ENCODE measurements around the gene AGER. TPM values are rescaled to one million over a fixed set of nuclear protein-coding genes. Genes with fewer than 3 reads are reported as not detected.
"Not testable (repeated sequence)": the region's sequence is repeated elsewhere in the genome, so short reads cannot be mapped to it uniquely, and the experiment has no call there.

AGER gene
- total and polyA plus RNA-seq, 9 of the 15 experiments (the other 6 are each of a cell fraction or from before 2014, with no cell fraction given), result 1.2 to 11.5 (median 4.1) TPM

DNA sequence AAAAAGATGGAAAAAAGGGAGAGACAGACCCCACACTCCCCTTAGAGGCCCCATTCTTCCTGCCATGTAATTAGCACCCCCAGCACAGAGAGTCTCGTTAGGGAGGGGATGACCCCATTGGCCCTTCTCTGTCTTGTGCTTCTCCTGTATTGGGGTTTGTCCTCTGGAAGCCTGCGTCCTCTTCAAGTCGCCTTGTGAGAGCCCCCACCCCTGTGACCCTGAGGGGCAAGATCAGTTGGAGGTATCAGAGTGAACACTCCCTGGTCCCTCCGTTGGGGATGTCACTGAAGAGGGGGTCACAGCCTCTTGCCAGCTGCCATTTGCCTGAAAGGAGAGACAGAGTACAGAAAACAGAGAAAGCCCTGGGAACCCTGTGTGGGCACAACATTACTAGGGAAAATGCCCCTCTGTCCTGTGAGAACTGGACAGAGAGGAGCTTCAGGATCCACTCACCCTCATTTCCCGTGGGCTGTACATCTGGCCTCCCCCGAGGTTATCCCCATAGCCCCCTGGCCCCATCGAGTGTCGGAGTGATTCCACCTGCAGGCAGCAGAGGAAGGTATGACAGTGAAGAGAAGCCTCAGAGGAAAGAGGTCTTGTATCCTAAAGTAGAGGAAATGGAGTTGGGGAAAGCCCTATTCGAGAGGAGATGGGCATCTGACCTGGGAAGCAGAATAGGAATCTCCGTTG is 2.2 kb upstream of the AGER start:
- H2AFZ ChIP-seq (ENCODE audit: low read depth, low read length); DNase-seq (ENCODE audit: extremely low read depth in 1 of 4, low spot score in 3 of 4); H3K27me3 ChIP-seq (ENCODE audit: control insufficient read depth in 2 of 2, insufficient read depth in 2 of 2, low read length in 2 of 2); BruUV-seq (replicated peaks); in situ Hi-C loops (cut with MboI); H3K9me1 ChIP-seq (ENCODE audit: control insufficient read depth, insufficient read depth, low read length); ATAC-seq; H4K20me1 ChIP-seq (replicated peaks; ENCODE audit: control insufficient read depth, insufficient read depth, low read length); CTCF ChIA-PET (ENCODE audit: low intra/inter-chr PET ratio); intact Hi-C loops (cut with micrococcal nuclease); FAIRE-seq; H3K9me3 ChIP-seq (replicated peaks; ENCODE audit: control insufficient read depth, insufficient read depth, low read depth, low read length); H3K4me3 ChIP-seq; TF ChIP-seq ATF1 (CRISPR knock-in tag; IDR thresholded peaks at IDR 0.05): not testable (repeated sequence)
- H3K79me2 ChIP-seq (ENCODE audit: control insufficient read depth, insufficient read depth, low read length), result peaks cover 60% of the 10 kb centered on the region
- POLR2A ChIA-PET, result interaction anchor here (1.0 kb wide), 1 partner anchor 10 kb away, joined by 3 read pairs; the partner anchor contains the start of gene AGPAT1
- TF ChIP-seq POLR2A (conservative IDR thresholded peaks at IDR 0.05), result peak; percentile 34; the same call in 1 of the 2 replicates
- TF ChIP-seq ATF1 (tag; IDR thresholded peaks at IDR 0.05), result peak; percentile 4; the same call in 1 of the 2 replicates
- TF ChIP-seq POLR2AphosphoS5 (IDR thresholded peaks at IDR 0.05; ENCODE audit: control insufficient read depth, insufficient read depth, low read depth, low read length), result peak; percentile 36; the same call in 1 of the 2 replicates
- TF ChIP-seq, protein P1, sequence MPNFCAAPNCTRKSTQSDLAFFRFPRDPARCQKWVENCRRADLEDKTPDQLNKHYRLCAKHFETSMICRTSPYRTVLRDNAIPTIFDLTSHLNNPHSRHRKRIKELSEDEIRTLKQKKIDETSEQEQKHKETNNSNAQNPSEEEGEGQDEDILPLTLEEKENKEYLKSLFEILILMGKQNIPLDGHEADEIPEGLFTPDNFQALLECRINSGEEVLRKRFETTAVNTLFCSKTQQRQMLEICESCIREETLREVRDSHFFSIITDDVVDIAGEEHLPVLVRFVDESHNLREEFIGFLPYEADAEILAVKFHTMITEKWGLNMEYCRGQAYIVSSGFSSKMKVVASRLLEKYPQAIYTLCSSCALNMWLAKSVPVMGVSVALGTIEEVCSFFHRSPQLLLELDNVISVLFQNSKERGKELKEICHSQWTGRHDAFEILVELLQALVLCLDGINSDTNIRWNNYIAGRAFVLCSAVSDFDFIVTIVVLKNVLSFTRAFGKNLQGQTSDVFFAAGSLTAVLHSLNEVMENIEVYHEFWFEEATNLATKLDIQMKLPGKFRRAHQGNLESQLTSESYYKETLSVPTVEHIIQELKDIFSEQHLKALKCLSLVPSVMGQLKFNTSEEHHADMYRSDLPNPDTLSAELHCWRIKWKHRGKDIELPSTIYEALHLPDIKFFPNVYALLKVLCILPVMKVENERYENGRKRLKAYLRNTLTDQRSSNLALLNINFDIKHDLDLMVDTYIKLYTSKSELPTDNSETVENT (CRISPR knock-in tag; IDR thresholded peaks at IDR 0.05), result peak; percentile 40; the same call in 1 of the 2 replicates
- 0 out of 2 replicates have a peak, but pooled peaks have one; percentile 37 for TF ChIP-seq POLR2AphosphoS2 (IDR thresholded peaks at IDR 0.05; ENCODE audit: low read length)
- peak; percentile 2 for TF ChIP-seq PHF20 (IDR thresholded peaks at IDR 0.05; ENCODE audit: partially characterized antibody)
- H3K4me1 ChIP-seq (replicated peaks in 1 of 2; ENCODE audit: control insufficient read depth in 2 of 2, insufficient read depth in 2 of 2, low read length in 2 of 2), result peaks cover 60 to 76% of the 10 kb centered on the region in 2 experiments
- H3K27ac ChIP-seq (ENCODE audit: extremely low read depth, low read depth, low read length), result peak overlapping the region; percentile 68
- WGBS (ENCODE audit: insufficient coverage, low coverage, missing lambda C conversion rate), result 58% methylated on average over 10 of the region's 10 CpGs
- H3K9ac ChIP-seq (ENCODE audit: insufficient read depth in 1 of 2, low read depth in 2 of 2, low read length in 2 of 2), result peak overlapping the region in 1 of 2 experiments; percentile 75; a peak in 2 of 4 replicates
- peak overlapping the region; percentile 53 for H3K4me2 ChIP-seq (ENCODE audit: insufficient read depth, low read length)
- peaks cover 64% of the 10 kb centered on the region; the same call in 2 of the 3 replicates for H3K36me3 ChIP-seq (ENCODE audit: control insufficient read depth, insufficient read depth, low read length)
